Measurements from ENCODE around the gene EML4. TPM values are rescaled to one million over a fixed set of nuclear protein-coding genes. Genes with fewer than 3 reads are reported as not detected.

Gene EML4
- total and polyA plus RNA-seq, 12 donors: 29.9 to 64.0 (median 51.9) TPM

DNA sequence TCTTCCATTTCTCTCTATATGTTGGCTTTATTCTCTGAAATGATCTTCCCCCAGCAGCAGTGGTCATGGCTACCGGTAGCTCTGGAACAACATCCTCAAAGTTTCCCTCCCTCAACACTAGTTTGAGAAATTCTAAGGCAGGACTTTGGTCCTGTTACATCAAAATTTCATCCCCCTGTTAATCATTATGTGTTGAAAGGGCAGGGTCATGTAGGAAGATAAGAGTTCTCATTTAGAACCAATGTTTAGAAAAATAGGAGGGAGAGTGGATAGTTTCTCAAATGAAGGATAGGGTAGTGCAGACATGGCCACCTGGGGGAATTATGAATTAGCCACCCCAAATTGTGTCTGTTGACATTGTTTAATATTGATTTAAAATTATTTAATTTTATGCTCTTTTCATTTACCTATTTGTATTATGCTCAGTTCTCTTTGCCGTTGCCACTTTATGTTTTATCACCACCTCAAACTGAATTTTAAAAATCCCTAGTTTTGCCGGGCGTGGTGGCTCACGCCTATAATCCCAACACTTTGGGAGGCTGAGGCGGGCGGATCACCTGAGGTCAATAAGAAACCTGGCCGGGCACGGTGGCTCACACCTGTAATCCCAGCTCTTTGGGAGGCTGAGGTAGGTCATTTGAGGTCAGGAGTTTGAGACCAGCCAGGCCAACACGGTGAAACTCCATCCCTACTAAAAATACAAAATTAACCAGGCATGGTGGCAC lies 22.3 kb downstream of the EML4 start:
- 78 to 91% (median 87%) methylated on average over 10 of the region's 10 CpGs for WGBS, 4 donors
- intact Hi-C loops (cut with DNase I): no loop called here

DNA sequence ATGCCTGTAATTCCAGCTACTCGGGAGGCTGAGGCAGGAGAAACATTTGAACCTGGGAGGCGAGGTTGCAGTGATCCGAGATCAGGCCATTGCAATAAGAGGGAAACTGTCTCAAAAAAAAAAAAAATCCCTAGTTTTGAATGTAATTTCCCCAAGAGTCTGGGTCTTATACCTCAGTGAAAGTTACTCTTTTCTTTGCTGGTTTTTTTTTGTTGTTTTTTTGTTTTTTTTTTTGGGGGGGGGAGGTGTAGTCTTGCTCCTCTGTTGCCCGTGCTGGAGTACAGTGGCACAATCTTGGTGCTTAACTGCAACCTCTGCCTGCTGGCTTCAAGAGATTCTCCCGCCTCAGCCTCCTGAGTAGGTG lies 22.8 kb downstream of the EML4 start:
- H3K4me3 ChIP-seq: no peak overlapping the region
- DNase-seq: no peak
- TF ChIP-seq POLR2A (IDR thresholded peaks at IDR 0.05) (no peak), CTCF (IDR thresholded peaks at IDR 0.05) (no peak)
- H3K27ac ChIP-seq: no peak overlapping the region
- peaks cover 43 to 58% of the 10 kb centered on the region in 2 donors for H3K4me1 ChIP-seq (replicated peaks in 1 of 2)
- no peaks in the 10 kb centered on the region for H3K27me3 ChIP-seq
- intact Hi-C loops (cut with DNase I): no loop called here
- no peaks in the 10 kb centered on the region for H3K36me3 ChIP-seq (replicated peaks in 1 of 2)
- H3K9me3 ChIP-seq (replicated peaks in 1 of 3): no peaks in the 10 kb centered on the region
- 94 to 100% (median 97%) methylated on average over 5 of the region's 5 CpGs for WGBS, 4 donors

More for the DNA sequence above, 22.3 kb downstream of the EML4 start:
- no peaks in the 10 kb centered on the region for H3K9me3 ChIP-seq (replicated peaks in 1 of 3)
- H3K27me3 ChIP-seq: no peaks in the 10 kb centered on the region
- H3K27ac ChIP-seq: no peak overlapping the region
- no peak for DNase-seq
- TF ChIP-seq CTCF (IDR thresholded peaks at IDR 0.05) (no peak), POLR2A (IDR thresholded peaks at IDR 0.05) (no peak)
- no peaks in the 10 kb centered on the region for H3K36me3 ChIP-seq (replicated peaks in 1 of 2)
- H3K4me1 ChIP-seq (replicated peaks in 1 of 2): peaks cover 42 to 57% of the 10 kb centered on the region in 2 donors
- H3K4me3 ChIP-seq: no peak overlapping the region

- TF ChIP-seq CTCF (IDR thresholded peaks at IDR 0.05) (no peak), POLR2A (IDR thresholded peaks at IDR 0.05) (no peak)
- Histone ChIP-seq H3K27ac (peak overlapping the region in 2 of 5 donors; percentile 21 to 28), H3K4me1 (replicated peaks in 1 of 2) (peaks cover 44 to 61% of the 10 kb centered on the region in 2 donors), H3K9me3 (replicated peaks in 1 of 3) (no peaks in the 10 kb centered on the region), H3K36me3 (replicated peaks in 1 of 2) (no peaks in the 10 kb centered on the region), H3K27me3 (no peaks in the 10 kb centered on the region), H3K4me3 (no peak overlapping the region)
- 46 to 55% (median 49%) methylated on average over 3 of the region's 3 CpGs for WGBS, 4 donors
- no peak for DNase-seq
- intact Hi-C loops (cut with DNase I): no loop called here
Observed at GRCh38 chr2:42192652-42193566, 23.8 kb downstream of the EML4 start.

DNA sequence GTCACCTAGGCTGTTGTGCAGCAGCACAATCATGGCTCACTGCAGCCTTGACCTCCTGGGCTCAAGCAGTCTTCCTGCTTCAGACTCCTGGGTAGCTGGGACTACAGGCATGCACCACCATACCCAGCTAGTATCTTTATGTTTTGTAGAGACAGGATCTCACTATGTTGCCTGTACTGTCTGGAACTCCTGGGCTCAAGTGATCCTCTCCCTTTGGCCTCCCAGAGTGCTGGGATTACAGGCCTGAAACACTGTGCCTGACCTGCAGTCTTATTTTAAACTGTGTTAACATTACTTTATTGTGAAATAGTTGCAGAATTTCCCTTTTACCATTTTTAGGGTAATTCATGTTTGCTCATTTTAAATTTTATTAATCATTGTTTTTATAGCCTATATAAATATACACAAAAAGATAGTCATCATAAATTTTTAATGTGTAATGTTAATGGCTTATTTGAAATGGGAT lies 24.6 kb downstream of the EML4 start:
- peak in 1 of 7 donors; percentile 16 for DNase-seq
- Histone ChIP-seq H3K27me3 (no peaks in the 10 kb centered on the region), H3K27ac (peak overlapping the region in 3 of 5 donors; percentile 21 to 53 (median 28)), H3K9me3 (replicated peaks in 1 of 3) (no peaks in the 10 kb centered on the region), H3K4me3 (no peak overlapping the region), H3K4me1 (replicated peaks in 1 of 2) (peaks cover 44 to 61% of the 10 kb centered on the region in 2 donors), H3K36me3 (replicated peaks in 1 of 2) (no peaks in the 10 kb centered on the region)
- TF ChIP-seq CTCF (IDR thresholded peaks at IDR 0.05) (no peak), POLR2A (IDR thresholded peaks at IDR 0.05) (no peak)
- intact Hi-C loops (cut with DNase I): no loop called here

All from adrenal gland (tissue), 12 donors.